K562 (cell line): ENCODE results near the gene TSPAN32. TPM values are rescaled to one million over a fixed set of nuclear protein-coding genes. Genes with fewer than 3 reads are reported as not detected.

Source experiments
- ATAC-seq: fragments of 200-7000 bp; cut with Tn5 transposase; 3 replicates; pipeline ENCODE4 v1.9.1; 2020; ENCODE audit warnings: moderate library complexity
- BruUV-seq: library from RNA; stranded (reverse); fragments of 400-500 nt; replicated peaks from 2 replicates; lab custom pipeline; 2021; lab: Mats Ljungman, UMichigan
- CTCF ChIA-PET: fragments of 300-600 bp; formaldehyde crosslinking; extraction: SDS; loops from one replicate; lab custom pipeline; 2021; ENCODE audit warnings: low intra/inter-chr PET ratio; lab: Yijun Ruan, JAX
- POLR2A ChIA-PET: fragments of 300-600, 350-650 bp; sonication (Branson Sonifier 250); formaldehyde crosslinking; extraction: SDS; loops from one replicate; lab custom pipeline; 2021; ENCODE audit warnings: antibody characterized with exemption, inconsistent platforms; lab: Yijun Ruan, JAX
- DNase-seq, 4 experiments: peaks; one replicate each; pipeline versions ENCODE4 v3.0.0 to v3.0.0-alpha.2; 2011 to 2018; ENCODE audit warnings: low spot score in 3 of 4, mixed read lengths in 3 of 4; ENCODE audit errors: extremely low read depth in 1 of 4
- FAIRE-seq: peaks from 2 replicates; lab custom pipeline; 2011; peaks lifted over from hg19 to GRCh38; lab: Jason Lieb, UNC
- H2AFZ ChIP-seq: 2 replicates; pipeline ENCODE4 v1.6.0; 2011; ENCODE audit warnings: low read depth, low read length, control low read depth, inconsistent platforms
- H3K27ac ChIP-seq: fragments of 200-600 bp; 3 replicates; pipeline ENCODE4 v1.8.0; 2011; ENCODE audit warnings: low read depth, mild to moderate bottlenecking, control low read depth, inconsistent platforms, low read length, moderate library complexity, mixed read lengths; ENCODE audit errors: extremely low read depth
- H3K27me3 ChIP-seq, 2 experiments: fragments of 300-600 bp in 1 of 2; 2 replicates in 1 of 2; 3 replicates in 1 of 2; pipeline versions ENCODE4 v1.6.0 to v1.8.0; 2011; ENCODE audit warnings: inconsistent platforms in 2 of 2, low read length in 2 of 2, mild to moderate bottlenecking in 1 of 2, mixed read lengths in 1 of 2, moderate library complexity in 1 of 2; ENCODE audit not compliant: control insufficient read depth in 2 of 2, insufficient read depth in 2 of 2
- H3K36me3 ChIP-seq: fragments of 300-600 bp; 3 replicates; pipeline ENCODE4 v1.8.0; 2011; ENCODE audit warnings: mild to moderate bottlenecking, low read length, inconsistent platforms; ENCODE audit not compliant: control insufficient read depth, insufficient read depth
- H3K4me1 ChIP-seq, 2 experiments: fragments of 200-600 bp in 1 of 2; replicated peaks in 1 of 2; 2 replicates in 1 of 2; 3 replicates in 1 of 2; pipeline versions ENCODE4 v1.5.1 to v1.8.0; 2011; ENCODE audit warnings: inconsistent platforms in 2 of 2, low read length in 2 of 2, mild to moderate bottlenecking in 1 of 2, mixed read lengths in 1 of 2, moderate library complexity in 1 of 2; ENCODE audit not compliant: control insufficient read depth in 2 of 2, insufficient read depth in 2 of 2
- H3K4me2 ChIP-seq: 2 replicates; pipeline ENCODE4 v1.6.1; 2011; ENCODE audit warnings: low read length, control low read depth, inconsistent platforms, mixed read lengths; ENCODE audit not compliant: insufficient read depth
- H3K4me3 ChIP-seq: fragments of 200-600 bp; sonication (generic), shearing (Covaris generic); 2 replicates; pipeline ENCODE4 v1.5.1; 2016; ENCODE audit warnings: control low read depth, inconsistent platforms
- H3K79me2 ChIP-seq: fragments of 200-600 bp; 3 replicates; pipeline ENCODE4 v1.8.0; 2011; ENCODE audit warnings: low read length, inconsistent platforms; ENCODE audit not compliant: control insufficient read depth, insufficient read depth
- H3K9ac ChIP-seq, 2 experiments: 2 replicates each; pipeline versions ENCODE4 v1.6.0 to v1.6.1; 2011; ENCODE audit warnings: low read depth in 2 of 2, low read length in 2 of 2, control low read depth in 1 of 2, inconsistent platforms in 1 of 2, mild to moderate bottlenecking in 1 of 2, mixed read lengths in 1 of 2; ENCODE audit not compliant: insufficient read depth in 1 of 2
- H3K9me1 ChIP-seq: one replicate; pipeline ENCODE4 v1.6.0; 2011; ENCODE audit warnings: inconsistent platforms, mild to moderate bottlenecking, low read length, moderate library complexity; ENCODE audit not compliant: control insufficient read depth, insufficient read depth
- H3K9me3 ChIP-seq: replicated peaks from 2 replicates; pipeline ENCODE4 v1.5.1; 2011; ENCODE audit warnings: low read depth, low read length, inconsistent platforms; ENCODE audit not compliant: control insufficient read depth, insufficient read depth
- H4K20me1 ChIP-seq: replicated peaks from 2 replicates; pipeline ENCODE4 v1.6.1; 2011; ENCODE audit warnings: low read length, inconsistent platforms, mixed read lengths; ENCODE audit not compliant: control insufficient read depth, insufficient read depth
- CBFB ChIP-seq: sonication (generic); formaldehyde crosslinking; IDR thresholded peaks from 2 replicates; pipeline ENCODE4 v1.4.0; 2020; ENCODE audit warnings: mild to moderate bottlenecking, missing genetic modification reagents
- GTF2A2 ChIP-seq: IDR thresholded peaks from 2 replicates; pipeline ENCODE4 v1.6.1; 2016; ENCODE audit warnings: mild to moderate bottlenecking, missing genetic modification characterization, missing compliant biosample characterization
- POLR2G ChIP-seq: fragments of 200-400 bp; formaldehyde crosslinking; IDR thresholded peaks from 2 replicates; pipeline ENCODE4 v1.6.1; 2017; ENCODE audit warnings: low read depth, mild to moderate bottlenecking, antibody characterized with exemption, low read length, moderate library complexity
- TAF15 ChIP-seq: fragments of 200-400 bp; formaldehyde crosslinking; IDR thresholded peaks from 2 replicates; pipeline ENCODE4 v1.6.1; 2017; ENCODE audit warnings: mild to moderate bottlenecking, low read depth, low read length, moderate library complexity
- TEAD2 ChIP-seq: fragments of 450-650 bp; IDR thresholded peaks from 2 replicates; pipeline ENCODE4 v1.6.1; 2016; ENCODE audit warnings: missing genetic modification characterization, control low read depth, missing compliant biosample characterization
- ZBTB40 ChIP-seq, 2 experiments: fragments of 450-650 bp in 1 of 2; sonication (generic) in 1 of 2; formaldehyde crosslinking in 1 of 2; IDR thresholded peaks; 2 replicates each; pipeline versions ENCODE4 v1.7.1 to v1.9.0; 2016 to 2022; ENCODE audit warnings: inconsistent platforms in 1 of 2, mild to moderate bottlenecking in 1 of 2, missing genetic modification reagents in 1 of 2
- ZNF347 ChIP-seq: fragments of 450-650 bp; formaldehyde crosslinking; IDR thresholded peaks from 2 replicates; pipeline ENCODE4 v1.4.0; 2020; ENCODE audit warnings: low read depth, mild to moderate bottlenecking, moderate library complexity
- WGBS: fragments of 100-300 bp; shearing (Covaris generic); methylation state at CpG from one replicate; pipeline ENCODE4 v1.1.6; 2016; ENCODE audit warnings: low coverage, mixed read lengths; ENCODE audit not compliant: insufficient coverage; ENCODE audit errors: missing lambda C conversion rate; 5-methylcytosine and 5-hydroxymethylcytosine counted together
- in situ Hi-C: fragments of 300-500 bp; cut with MboI; formaldehyde crosslinking; loops from 4 replicates; pipeline ENCODE4 v1.15.0; 2018; ENCODE audit warnings: inconsistent platforms, mixed read lengths
- intact Hi-C: fragments of 100-400 bp; cut with micrococcal nuclease; formaldehyde crosslinking; loops from 2 replicates; pipeline ENCODE4 v1.14.2; 2022
- polyA plus RNA-seq, 8 experiments: library from polyadenylated mRNA; depleted of rRNA in 4 of 8; stranded (reverse) in 5 of 8; unstranded in 3 of 8; fragments of >200 nt; fragmentation: Nextera tagmentation in 2 of 8; fragmentation: Illumina TruSeq in 1 of 8; extraction: Ambion mirVana in 2 of 8; extraction: Trizol in 1 of 8; gene quantifications; 2 replicates each; pipeline versions ENCODE4 v1.2.1 to v1.2.3, GENCODE V29; 2011 to 2014; ENCODE audit warnings: inconsistent platforms in 1 of 8, missing spikeins in 1 of 8
- total RNA-seq, 7 experiments: library from RNA; depleted of rRNA in 6 of 7; stranded (reverse); fragments of >200 nt in 6 of 7; fragmentation: Illumina TruSeq in 2 of 7; extraction: Trizol in 2 of 7; gene quantifications; 2 replicates each; pipeline versions ENCODE4 v1.2.1 to v1.2.3, GENCODE V29; 2011 to 2021; ENCODE audit warnings: low replicate concordance in 1 of 7

TSPAN32 gene
- total and polyA plus RNA-seq, 9 of the 15 experiments (the other 6 are each of a cell fraction or from before 2014, with no cell fraction given), result 0.21 to 7.3 (median 2.6) TPM

GRCh38 chr11:2310786-2311352, 9.1 kb downstream of the TSPAN32 start:
- ATAC-seq, result no peak
- DNase-seq, result no peak
- Histone ChIP-seq H3K27ac (no peak overlapping the region), H3K9me3 (no peaks in the 10 kb centered on the region), H3K4me2 (no peak overlapping the region), H3K27me3 (peaks cover 0 to 7% of the 10 kb centered on the region in 2 experiments; a peak in 4 of 5 replicates), H3K4me1 (peaks cover 6 to 92% of the 10 kb centered on the region in 2 experiments; a peak in 4 of 5 replicates), H4K20me1 (peaks cover 10% of the 10 kb centered on the region; the same call in 1 of the 2 replicates), H3K79me2 (no peaks in the 10 kb centered on the region; the same call in 2 of the 3 replicates), H3K36me3 (no peaks in the 10 kb centered on the region), H3K9ac (peak overlapping the region in 1 of 2 experiments; percentile 58; a peak in 1 of 4 replicates), H2AFZ (no peak overlapping the region), H3K9me1 (no peaks in the 10 kb centered on the region), H3K4me3 (no peak overlapping the region)
- no peak for TF ChIP-seq TAF15
- TF ChIP-seq TEAD2 (tag), result no peak
- TF ChIP-seq ZNF347 (CRISPR knock-in tag), result no peak
- no peak for TF ChIP-seq CBFB (CRISPR knock-in tag)
- TF ChIP-seq POLR2G, result peak; percentile 40
- TF ChIP-seq ZBTB40 (IDR thresholded peaks at IDR 0.05), result no peak
- no peak for TF ChIP-seq ZBTB40 (CRISPR knock-in tag; IDR thresholded peaks at IDR 0.05)
- TF ChIP-seq GTF2A2 (tag), result no peak
- intact Hi-C loops, result no loop called here
- FAIRE-seq, result no peak
- ChIA-PET POLR2A (interaction anchor here (0.5 to 1.2 kb wide), 4 partner anchors 8 to 631 kb away, joined by 3 to 4 read pairs (median 3); no protein-coding TSS in a partner anchor), CTCF (no interaction called here)
- in situ Hi-C loops, result loop anchor here (5.0 kb wide), 1 partner anchor 106 kb away; no protein-coding TSS in a partner anchor
- 28% methylated on average over 14 of the region's 16 CpGs for WGBS
- BruUV-seq, result no TSS peak
